Measurements from ENCODE around the gene NCK2. TPM values are rescaled to one million over a fixed set of nuclear protein-coding genes. Genes with fewer than 3 reads are reported as not detected.

Gene NCK2
- total and polyA plus RNA-seq, 10 of the 15 experiments (the other 5 are each of a cell fraction or from before 2014, with no cell fraction given): 1.2 to 30.9 (median 14.1) TPM

DNA sequence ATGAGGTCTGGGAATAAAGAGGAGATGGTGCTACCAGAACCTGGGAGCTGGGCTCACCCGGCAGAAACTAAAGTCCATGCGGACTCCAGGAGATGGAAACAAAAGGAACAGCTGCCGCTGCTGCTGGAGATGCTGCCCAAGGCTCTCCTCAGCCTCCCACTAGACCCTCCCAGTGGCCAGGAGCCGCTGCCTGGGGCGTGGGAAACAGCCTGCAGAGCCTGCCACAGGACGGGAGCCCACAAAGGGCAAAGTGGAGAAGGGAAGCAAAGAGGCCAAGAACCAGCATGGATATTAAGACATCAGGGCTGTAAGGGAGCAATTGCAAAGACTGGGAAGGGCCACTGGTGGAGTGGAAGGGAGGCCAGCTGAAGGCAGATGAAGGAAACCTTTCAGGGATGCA lies 179.6 kb downstream of the NCK2 start:
- H3K4me3 ChIP-seq: no peak overlapping the region
- no peak overlapping the region for H2AFZ ChIP-seq (ENCODE audit: control insufficient read depth, low read depth, low read length)
- H3K36me3 ChIP-seq (ENCODE audit: control insufficient read depth in 2 of 2, insufficient read depth in 2 of 2, low read length in 1 of 2): no peaks in the 10 kb centered on the region
- H3K9me3 ChIP-seq (replicated peaks; ENCODE audit: control insufficient read depth, insufficient read depth, low read length): peaks cover 3% of the 10 kb centered on the region; the same call in 2 of the 3 replicates
- DNase-seq (ENCODE audit: low read depth, low spot score) (no peak), ATAC-seq (no peak), FAIRE-seq (no peak)
- ChIA-PET POLR2A (no interaction called here), RAD21 (ENCODE audit: unreplicated experiment) (no interaction called here), SMC1A (ENCODE audit: uncharacterized antibody, unreplicated experiment) (interaction anchor here (0.7 kb wide), 1 partner anchor 120 kb away, joined by 3 read pairs; no protein-coding TSS in a partner anchor), CTCF (no interaction called here)
- TF ChIP-seq ZBED1 (IDR thresholded peaks at IDR 0.05; ENCODE audit: borderline replicate concordance) (no peak), MYC (IDR thresholded peaks at IDR 0.05; ENCODE audit: insufficient read depth, insufficient read length, insufficient replicate concordance, low read length, severe bottlenecking) (no peak), RBBP5 (conservative IDR thresholded peaks at IDR 0.05) (no peak)
- TF ChIP-seq, protein P1, sequence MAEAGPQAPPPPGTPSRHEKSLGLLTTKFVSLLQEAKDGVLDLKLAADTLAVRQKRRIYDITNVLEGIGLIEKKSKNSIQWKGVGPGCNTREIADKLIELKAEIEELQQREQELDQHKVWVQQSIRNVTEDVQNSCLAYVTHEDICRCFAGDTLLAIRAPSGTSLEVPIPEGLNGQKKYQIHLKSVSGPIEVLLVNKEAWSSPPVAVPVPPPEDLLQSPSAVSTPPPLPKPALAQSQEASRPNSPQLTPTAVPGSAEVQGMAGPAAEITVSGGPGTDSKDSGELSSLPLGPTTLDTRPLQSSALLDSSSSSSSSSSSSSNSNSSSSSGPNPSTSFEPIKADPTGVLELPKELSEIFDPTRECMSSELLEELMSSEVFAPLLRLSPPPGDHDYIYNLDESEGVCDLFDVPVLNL (IDR thresholded peaks at IDR 0.05; ENCODE audit: low read depth, low read length): no peak
- no peak overlapping the region for H3K4me2 ChIP-seq (ENCODE audit: control insufficient read depth, insufficient read depth)
- H3K79me2 ChIP-seq (ENCODE audit: control insufficient read depth, insufficient read depth, low read length): no peaks in the 10 kb centered on the region
- H3K27ac ChIP-seq (ENCODE audit: control insufficient read depth, insufficient read depth): no peak overlapping the region
- in situ Hi-C loops (cut with MboI) (no loop called here), intact Hi-C loops (cut with micrococcal nuclease; ENCODE audit: unreplicated experiment) (no loop called here)
- BruUV-seq (replicated peaks): no TSS peak
- H3K9ac ChIP-seq (ENCODE audit: control insufficient read depth, insufficient read depth, low read length): no peak overlapping the region
- no peaks in the 10 kb centered on the region for H4K20me1 ChIP-seq (ENCODE audit: control insufficient read depth, insufficient read depth)
- no peaks in the 10 kb centered on the region for H3K27me3 ChIP-seq (replicated peaks in 1 of 2; ENCODE audit: control insufficient read depth in 2 of 2, insufficient read depth in 2 of 2, low read length in 1 of 2)
- no peaks in the 10 kb centered on the region for H3K4me1 ChIP-seq (ENCODE audit: control insufficient read depth, insufficient read depth, low read length)
- 70% methylated on average over 6 of the region's 6 CpGs for WGBS (ENCODE audit: insufficient coverage, insufficient replicate concordance, low lambda C conversion rate, missing lambda C conversion rate)

DNA sequence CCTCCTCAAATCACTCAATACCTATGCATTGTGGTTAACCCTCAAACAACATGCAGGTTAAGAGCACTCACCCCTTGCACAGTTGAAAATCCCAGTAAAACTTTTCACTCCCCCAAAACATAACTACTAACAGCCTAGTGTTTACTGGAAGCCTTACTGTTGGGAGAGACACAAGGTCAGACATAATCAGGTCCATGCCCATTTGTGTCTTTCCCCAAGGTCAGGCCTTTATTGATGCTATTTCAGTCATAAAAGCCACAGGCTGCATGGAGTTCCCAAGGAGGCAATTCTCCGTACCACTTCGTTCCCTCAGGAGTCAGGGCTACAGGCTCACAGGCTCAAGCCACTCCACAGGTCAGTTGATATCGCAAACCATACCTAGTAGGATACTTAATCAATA lies 180.2 kb downstream of the NCK2 start:
- FAIRE-seq (no peak), DNase-seq (ENCODE audit: low read depth, low spot score) (no peak), ATAC-seq (no peak)
- no peak overlapping the region for H3K27ac ChIP-seq (ENCODE audit: control insufficient read depth, insufficient read depth)
- RAD21 ChIA-PET (ENCODE audit: unreplicated experiment): no interaction called here
- H2AFZ ChIP-seq (ENCODE audit: control insufficient read depth, low read depth, low read length): no peak overlapping the region
- H3K27me3 ChIP-seq (replicated peaks in 1 of 2; ENCODE audit: control insufficient read depth in 2 of 2, insufficient read depth in 2 of 2, low read length in 1 of 2): no peaks in the 10 kb centered on the region
- H4K20me1 ChIP-seq (ENCODE audit: control insufficient read depth, insufficient read depth): no peaks in the 10 kb centered on the region
- H3K36me3 ChIP-seq (ENCODE audit: control insufficient read depth in 2 of 2, insufficient read depth in 2 of 2, low read length in 1 of 2): no peaks in the 10 kb centered on the region
- 92% methylated on average over 3 of the region's 3 CpGs for WGBS (ENCODE audit: insufficient coverage, insufficient replicate concordance, low lambda C conversion rate, missing lambda C conversion rate)
- POLR2A ChIA-PET: no interaction called here
- no peaks in the 10 kb centered on the region for H3K79me2 ChIP-seq (ENCODE audit: control insufficient read depth, insufficient read depth, low read length)
- SMC1A ChIA-PET (ENCODE audit: uncharacterized antibody, unreplicated experiment): no interaction called here
- CTCF ChIA-PET: interaction anchor here (0.6 kb wide), 1 partner anchor 198 kb away, joined by 3 read pairs; no protein-coding TSS in a partner anchor
- no peak overlapping the region for H3K4me3 ChIP-seq
- no peak for TF ChIP-seq EGR1 (IDR thresholded peaks at IDR 0.05; ENCODE audit: borderline replicate concordance in 1 of 2, low read depth in 2 of 2, low read length in 2 of 2)
- no peak for TF ChIP-seq PML (IDR thresholded peaks at IDR 0.05; ENCODE audit: low read length)
- TF ChIP-seq SREBF2 (IDR thresholded peaks at IDR 0.05; ENCODE audit: low read length): no peak
- TF ChIP-seq, protein P2, sequence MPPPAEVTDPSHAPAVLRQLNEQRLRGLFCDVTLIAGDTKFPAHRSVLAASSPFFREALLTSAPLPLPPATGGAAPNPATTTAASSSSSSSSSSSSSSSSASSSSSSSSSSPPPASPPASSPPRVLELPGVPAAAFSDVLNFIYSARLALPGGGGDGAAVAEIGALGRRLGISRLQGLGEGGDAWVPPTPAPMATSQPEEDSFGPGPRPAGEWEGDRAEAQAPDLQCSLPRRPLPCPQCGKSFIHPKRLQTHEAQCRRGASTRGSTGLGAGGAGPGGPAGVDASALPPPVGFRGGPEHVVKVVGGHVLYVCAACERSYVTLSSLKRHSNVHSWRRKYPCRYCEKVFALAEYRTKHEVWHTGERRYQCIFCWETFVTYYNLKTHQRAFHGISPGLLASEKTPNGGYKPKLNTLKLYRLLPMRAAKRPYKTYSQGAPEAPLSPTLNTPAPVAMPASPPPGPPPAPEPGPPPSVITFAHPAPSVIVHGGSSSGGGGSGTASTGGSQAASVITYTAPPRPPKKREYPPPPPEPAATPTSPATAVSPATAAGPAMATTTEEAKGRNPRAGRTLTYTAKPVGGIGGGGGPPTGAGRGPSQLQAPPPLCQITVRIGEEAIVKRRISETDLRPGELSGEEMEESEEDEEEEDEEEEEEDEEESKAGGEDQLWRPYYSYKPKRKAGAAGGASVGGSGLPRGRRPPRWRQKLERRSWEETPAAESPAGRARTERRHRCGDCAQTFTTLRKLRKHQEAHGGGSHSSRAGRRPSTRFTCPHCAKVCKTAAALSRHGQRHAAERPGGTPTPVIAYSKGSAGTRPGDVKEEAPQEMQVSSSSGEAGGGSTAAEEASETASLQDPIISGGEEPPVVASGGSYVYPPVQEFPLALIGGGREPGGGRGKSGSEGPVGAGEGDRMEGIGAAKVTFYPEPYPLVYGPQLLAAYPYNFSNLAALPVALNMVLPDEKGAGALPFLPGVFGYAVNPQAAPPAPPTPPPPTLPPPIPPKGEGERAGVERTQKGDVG (CRISPR knock-in tag; IDR thresholded peaks at IDR 0.05): no peak
- no peak for TF ChIP-seq BCL11A (IDR thresholded peaks at IDR 0.05; ENCODE audit: low read depth, low read length)
- TF ChIP-seq FOS (IDR thresholded peaks at IDR 0.05; ENCODE audit: borderline replicate concordance, extremely low read depth, insufficient read length): no peak
- no peak for TF ChIP-seq JUND (IDR thresholded peaks at IDR 0.05; ENCODE audit: low read depth, low read length)
- TF ChIP-seq STAT3 (IDR thresholded peaks at IDR 0.05; ENCODE audit: low read depth, low read length): no peak
- TF ChIP-seq WRNIP1 (IDR thresholded peaks at IDR 0.05; ENCODE audit: borderline replicate concordance, low read depth, low read length): no peak
- H3K9ac ChIP-seq (ENCODE audit: control insufficient read depth, insufficient read depth, low read length): no peak overlapping the region
- no peaks in the 10 kb centered on the region for H3K4me1 ChIP-seq (ENCODE audit: control insufficient read depth, insufficient read depth, low read length)
- BruUV-seq (replicated peaks): no TSS peak
- H3K4me2 ChIP-seq (ENCODE audit: control insufficient read depth, insufficient read depth): no peak overlapping the region
- intact Hi-C loops (cut with micrococcal nuclease; ENCODE audit: unreplicated experiment) (no loop called here), in situ Hi-C loops (cut with MboI) (no loop called here)
- H3K9me3 ChIP-seq (replicated peaks; ENCODE audit: control insufficient read depth, insufficient read depth, low read length): peaks cover 3% of the 10 kb centered on the region; the same call in 2 of the 3 replicates

Measured in GM12878 (cell line).